Kasumi-1 (cell line): ENCODE results near the gene PHC1.
"Not testable (repeated sequence)": the region's sequence is repeated elsewhere in the genome, so short reads cannot be mapped to it uniquely, and the experiment has no call there.

ENCODE experiments used
- DNase-seq, 2 experiments: peaks; one replicate each; lab custom pipeline; 2025; lab: John Stamatoyannopoulos, UW

The PHC1 gene

DNA sequence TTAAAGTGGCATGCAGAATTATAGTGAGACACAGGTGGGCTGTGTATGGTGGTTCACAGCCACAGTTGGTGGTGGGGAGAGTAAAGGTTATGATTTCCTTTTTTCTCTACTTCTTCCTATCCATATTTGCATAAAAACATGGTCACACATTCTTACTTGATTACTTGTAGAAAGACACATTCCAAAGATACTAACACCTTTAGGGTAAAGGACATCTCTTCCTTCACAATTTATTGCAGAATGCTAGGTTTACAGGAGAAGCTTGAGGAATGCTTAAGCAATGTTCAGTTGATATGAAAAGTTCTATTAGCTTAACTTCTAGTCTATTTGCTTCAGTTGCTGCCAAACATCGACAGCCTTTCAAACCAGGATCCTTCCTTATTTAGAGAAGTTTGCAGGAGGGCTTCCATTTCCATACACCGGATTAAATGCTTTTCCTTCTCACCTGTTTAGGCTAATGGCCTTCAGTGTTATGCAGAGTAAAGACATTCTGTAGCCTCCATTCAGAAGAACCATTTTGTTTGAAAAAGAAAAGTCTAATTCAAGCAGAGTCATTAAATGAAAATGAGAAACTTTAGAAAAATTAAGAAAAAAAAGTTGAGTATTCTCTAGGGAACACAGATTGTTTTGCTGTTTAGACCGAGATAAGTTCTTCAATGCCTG is 2.6 kb upstream of the PHC1 start:
- no peak for DNase-seq

GRCh38 chr12:8912914-8913313 is 1.4 kb upstream of the PHC1 start:
- DNase-seq, result peak in 1 of 2 experiments; percentile 1

GRCh38 chr12:8913702-8914032 is 642 bp upstream of the PHC1 start:
- DNase-seq, result no peak

- peak; percentile 13 to 30 for DNase-seq
Measured at GRCh38 chr12:8914716-8915526, 612 bp downstream of the PHC1 start.

DNA sequence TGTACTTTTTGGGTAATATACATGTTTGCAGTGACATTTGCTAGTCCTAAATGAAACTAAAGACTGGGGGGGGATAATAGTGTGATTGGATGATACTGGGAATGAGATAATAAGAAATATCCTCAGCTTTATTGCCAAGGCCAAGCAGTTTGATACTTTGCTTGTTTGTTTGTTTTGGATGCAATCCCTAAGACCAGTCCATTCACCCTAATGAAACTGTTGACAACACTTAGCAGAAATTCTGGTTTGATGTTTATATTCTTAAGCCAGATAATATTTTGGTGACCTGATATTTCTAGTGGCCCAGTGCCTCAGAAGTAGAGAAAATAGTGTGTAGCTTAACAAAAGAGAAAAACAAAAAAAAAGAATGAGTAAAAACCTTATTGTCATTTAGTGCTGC is 1.8 kb downstream of the PHC1 start:
- no peak for DNase-seq

GRCh38 chr12:8917031-8917430 is 2.7 kb downstream of the PHC1 start:
- DNase-seq, result no peak

DNA sequence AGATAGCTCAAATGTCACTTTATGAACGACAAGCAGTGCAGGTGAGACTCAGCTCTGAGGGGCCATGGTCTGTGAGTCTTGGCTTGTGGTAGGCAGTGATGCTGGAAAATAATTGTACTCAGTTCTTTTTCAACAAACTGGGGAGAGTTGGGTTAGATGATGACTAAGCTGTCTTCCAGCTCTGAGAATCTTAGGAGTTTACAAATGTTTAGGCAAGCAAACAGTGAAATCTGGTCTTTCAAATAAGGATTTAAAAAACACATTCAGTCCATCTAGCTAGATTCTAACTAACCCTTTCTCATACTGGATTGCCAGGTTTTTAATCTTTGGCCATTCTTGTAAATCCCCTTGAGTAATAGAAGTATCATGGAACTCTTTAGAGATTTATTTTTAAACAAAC is 3.4 kb downstream of the PHC1 start:
- no peak for DNase-seq

GRCh38 chr12:8919643-8920042 is 5.3 kb downstream of the PHC1 start:
- DNase-seq, result not testable (repeated sequence)

DNA sequence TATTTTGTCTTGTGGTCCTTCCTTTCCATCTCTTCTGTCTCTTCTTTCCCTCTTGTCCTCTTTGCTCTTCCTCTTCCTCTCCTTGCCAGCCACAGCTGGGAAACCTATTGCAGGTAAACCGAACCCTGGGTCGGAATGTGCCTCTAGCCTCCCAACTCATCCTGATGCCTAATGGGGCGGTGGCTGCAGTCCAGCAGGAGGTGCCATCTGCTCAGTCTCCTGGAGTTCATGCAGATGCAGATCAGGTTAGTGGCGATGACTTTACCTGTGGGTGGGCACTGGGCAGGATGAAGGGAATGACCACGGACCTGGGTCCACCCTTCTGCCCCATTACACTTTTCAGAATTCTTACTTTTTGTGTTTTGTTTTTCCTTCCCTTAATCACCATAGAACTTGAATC is 8.2 kb downstream of the PHC1 start:
- DNase-seq, result no peak

GRCh38 chr12:8930655-8931323 is 16.5 kb downstream of the PHC1 start:
- DNase-seq, result not testable (repeated sequence)

DNA sequence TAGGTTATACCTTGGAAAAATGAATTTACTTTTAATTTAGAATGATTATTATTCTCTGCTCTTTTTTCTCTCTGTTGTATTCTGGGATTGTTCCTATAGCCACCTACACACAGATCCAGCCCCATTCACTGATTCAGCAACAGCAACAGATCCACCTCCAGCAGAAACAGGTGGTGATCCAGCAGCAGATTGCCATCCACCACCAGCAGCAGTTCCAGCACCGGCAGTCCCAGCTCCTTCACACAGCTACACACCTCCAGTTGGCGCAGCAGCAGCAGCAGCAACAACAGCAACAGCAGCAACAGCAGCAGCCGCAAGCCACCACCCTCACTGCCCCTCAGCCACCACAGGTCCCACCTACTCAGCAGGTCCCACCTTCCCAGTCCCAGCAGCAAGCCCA is 18.2 kb downstream of the PHC1 start:
- not testable (repeated sequence) for DNase-seq

- DNase-seq, result not testable (repeated sequence)
Measured at GRCh38 chr12:8934080-8934479, 19.8 kb downstream of the PHC1 start.

- no peak for DNase-seq
Measured at GRCh38 chr12:8936735-8937134, 22.4 kb downstream of the PHC1 start.

DNA sequence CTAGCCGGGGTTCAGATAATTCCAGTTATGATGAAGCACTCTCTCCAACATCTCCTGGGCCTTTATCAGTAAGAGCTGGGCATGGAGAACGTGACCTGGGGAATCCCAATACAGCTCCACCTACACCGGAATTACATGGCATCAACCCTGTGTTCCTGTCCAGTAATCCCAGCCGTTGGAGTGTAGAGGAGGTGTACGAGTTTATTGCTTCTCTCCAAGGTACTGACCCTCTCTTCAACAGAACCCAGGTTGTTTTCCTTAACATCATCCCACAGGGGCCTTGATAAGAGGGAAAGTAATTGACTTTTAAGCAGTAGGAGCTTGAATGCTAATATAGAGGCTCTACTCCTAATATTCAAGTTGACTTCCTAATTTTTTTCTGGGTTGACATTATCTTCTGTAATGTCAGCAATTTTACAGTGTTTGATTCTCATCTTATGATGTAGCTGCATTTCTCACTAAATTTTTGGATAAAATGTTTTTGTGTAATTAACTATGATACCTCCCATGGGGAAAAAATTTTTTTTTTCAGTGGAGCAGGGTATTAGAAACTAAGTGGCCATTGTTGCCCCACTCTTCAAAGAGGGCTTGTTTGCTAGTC is 23.6 kb downstream of the PHC1 start:
- DNase-seq, result not testable (repeated sequence)

GRCh38 chr12:8941691-8942478 is 27.6 kb downstream of the PHC1 start:
- no peak for DNase-seq

GRCh38 chr12:8943565-8944186 is 29.4 kb downstream of the PHC1 start:
- no peak for DNase-seq

DNA sequence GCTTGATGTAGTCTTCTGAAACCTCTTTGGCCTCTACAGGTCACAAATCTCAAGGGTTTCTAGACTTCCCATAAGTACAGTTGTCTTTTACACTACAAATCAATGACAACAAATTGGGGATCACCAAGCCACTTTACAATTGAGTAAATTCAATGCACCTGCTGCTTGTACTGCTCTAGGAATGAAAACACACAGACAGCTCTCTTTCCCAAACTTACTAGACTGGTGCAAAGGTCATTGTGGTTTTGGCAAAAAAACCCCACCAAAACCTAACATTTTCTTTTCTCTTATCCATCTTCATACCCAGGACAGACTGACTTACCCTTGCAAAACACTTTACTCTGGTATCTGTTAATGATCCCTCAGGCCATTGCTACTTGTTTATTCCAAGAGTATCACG is 32.4 kb downstream of the PHC1 start:
- no peak for DNase-seq

- no peak for DNase-seq
Measured at GRCh38 chr12:8947737-8948136, 33.4 kb downstream of the PHC1 start.

DNA sequence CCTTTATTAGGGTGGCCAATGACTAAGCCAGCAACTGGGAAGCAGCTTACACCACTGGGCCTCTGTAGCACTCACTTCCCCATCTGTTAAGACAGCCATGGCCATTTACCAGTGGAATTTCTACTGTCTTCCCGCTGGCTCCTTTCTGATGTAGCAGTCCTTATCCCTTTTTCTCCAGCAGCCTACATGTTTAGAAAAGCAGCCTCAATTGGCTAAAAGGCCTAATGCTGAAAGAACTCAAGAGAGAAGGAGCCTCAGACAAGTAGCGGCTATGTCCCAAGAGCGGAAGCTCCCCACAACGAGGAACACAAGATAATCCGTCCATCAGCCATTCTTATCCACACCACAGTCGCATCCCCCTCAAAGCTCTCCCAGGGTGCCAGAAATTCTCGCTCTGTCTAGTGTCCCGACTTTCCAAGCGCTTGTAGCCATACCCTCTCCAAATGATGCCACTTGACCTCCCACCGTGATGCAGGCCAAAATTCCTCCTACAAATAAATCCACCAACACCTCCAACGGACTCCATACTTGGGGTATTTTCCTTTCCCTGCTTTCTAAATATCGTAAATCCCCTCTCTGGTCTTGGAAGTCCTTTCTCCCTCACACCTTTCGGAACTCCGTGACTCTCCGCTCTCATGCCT is 34.5 kb downstream of the PHC1 start:
- peak; percentile 39 to 50 for DNase-seq

GRCh38 chr12:8949342-8950220 is 35.3 kb downstream of the PHC1 start, which contains the start of gene M6PR:
Gene M6PR, minus strand, starts transcription at chr12:8949645. Its CDS starts 3,241 bp downstream, at chr12:8946404.
- DNase-seq, result peak; percentile 95 to 96
